OCI-LY7 (cell line): ENCODE measurements around the gene WDR31.

Experiments used
- EZH2phosphoT487 ChIP-seq: fragments of 200-600 bp; sonication (generic); IDR thresholded peaks from 2 replicates; pipeline ENCODE4 v1.6.1; 2018; ENCODE audit warnings: low read depth, borderline replicate concordance, mild to moderate bottlenecking, mixed run types, antibody characterized with exemption, low read length, moderate library complexity, mixed read lengths
- TF ChIP-seq, protein P1 (sequence below): fragments of 200-600 bp; sonication (generic); conservative IDR thresholded peaks from 2 replicates; pipeline ENCODE4 v1.5.1; 2014; ENCODE audit warnings: mild to moderate bottlenecking, antibody characterized with exemption, low read length, moderate library complexity, mixed read lengths

DNA sequence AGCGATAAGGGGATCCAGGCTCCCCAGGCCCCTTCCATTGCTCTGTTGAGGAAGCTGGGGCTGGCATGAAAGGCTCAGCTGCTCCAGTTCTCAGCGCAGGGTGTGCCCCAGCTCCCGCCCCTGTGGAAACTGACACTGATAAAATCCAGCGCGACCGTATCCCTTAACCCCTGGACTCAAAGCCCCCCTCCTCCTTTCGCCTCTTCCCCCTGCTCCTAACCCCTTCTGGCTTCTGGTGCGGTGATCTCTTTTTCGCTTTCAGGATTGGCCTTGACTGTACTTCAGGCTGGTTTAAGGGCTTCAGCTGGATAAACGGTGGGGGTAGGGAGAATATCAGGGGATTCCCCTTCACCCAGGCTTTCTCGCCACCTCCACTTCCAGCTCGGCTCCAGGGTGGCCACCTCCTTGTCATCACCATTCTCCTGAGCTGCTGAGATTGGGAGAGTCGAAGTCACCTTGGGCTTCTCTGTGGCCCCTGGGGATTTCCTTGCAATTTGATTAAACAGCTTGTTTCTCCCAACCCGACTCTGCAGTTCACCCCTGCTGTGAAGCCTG is 10.1 kb upstream of the WDR31 start:
- TF ChIP-seq EZH2phosphoT487 = no peak
- TF ChIP-seq, protein P1, sequence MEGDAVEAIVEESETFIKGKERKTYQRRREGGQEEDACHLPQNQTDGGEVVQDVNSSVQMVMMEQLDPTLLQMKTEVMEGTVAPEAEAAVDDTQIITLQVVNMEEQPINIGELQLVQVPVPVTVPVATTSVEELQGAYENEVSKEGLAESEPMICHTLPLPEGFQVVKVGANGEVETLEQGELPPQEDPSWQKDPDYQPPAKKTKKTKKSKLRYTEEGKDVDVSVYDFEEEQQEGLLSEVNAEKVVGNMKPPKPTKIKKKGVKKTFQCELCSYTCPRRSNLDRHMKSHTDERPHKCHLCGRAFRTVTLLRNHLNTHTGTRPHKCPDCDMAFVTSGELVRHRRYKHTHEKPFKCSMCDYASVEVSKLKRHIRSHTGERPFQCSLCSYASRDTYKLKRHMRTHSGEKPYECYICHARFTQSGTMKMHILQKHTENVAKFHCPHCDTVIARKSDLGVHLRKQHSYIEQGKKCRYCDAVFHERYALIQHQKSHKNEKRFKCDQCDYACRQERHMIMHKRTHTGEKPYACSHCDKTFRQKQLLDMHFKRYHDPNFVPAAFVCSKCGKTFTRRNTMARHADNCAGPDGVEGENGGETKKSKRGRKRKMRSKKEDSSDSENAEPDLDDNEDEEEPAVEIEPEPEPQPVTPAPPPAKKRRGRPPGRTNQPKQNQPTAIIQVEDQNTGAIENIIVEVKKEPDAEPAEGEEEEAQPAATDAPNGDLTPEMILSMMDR = no peak
